Measurements from ENCODE around the gene ZNF224.
"Not testable (repeated sequence)": the region's sequence is repeated elsewhere in the genome, so short reads cannot be mapped to it uniquely, and the experiment has no call there.

DNA sequence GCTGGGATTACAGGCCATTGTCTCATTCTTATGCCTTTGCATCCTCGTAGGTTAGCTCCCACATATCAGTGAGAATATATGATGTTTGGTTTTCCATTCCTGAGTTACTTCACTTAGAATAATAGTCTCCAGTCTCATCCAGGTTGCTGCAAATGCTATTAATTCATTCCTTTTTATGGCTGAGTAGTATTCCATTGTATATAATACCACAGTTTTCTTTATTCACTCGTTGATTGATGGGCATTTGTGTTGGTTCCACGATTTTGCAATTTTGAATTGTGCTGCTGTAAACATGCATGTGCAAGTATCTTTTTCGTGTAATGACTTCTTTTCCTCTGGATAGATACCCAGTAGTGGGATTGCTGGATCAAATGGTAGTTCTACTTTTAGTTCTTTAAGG is 27.0 kb downstream of the ZNF224 start:
- TF ChIP-seq, protein P1, sequence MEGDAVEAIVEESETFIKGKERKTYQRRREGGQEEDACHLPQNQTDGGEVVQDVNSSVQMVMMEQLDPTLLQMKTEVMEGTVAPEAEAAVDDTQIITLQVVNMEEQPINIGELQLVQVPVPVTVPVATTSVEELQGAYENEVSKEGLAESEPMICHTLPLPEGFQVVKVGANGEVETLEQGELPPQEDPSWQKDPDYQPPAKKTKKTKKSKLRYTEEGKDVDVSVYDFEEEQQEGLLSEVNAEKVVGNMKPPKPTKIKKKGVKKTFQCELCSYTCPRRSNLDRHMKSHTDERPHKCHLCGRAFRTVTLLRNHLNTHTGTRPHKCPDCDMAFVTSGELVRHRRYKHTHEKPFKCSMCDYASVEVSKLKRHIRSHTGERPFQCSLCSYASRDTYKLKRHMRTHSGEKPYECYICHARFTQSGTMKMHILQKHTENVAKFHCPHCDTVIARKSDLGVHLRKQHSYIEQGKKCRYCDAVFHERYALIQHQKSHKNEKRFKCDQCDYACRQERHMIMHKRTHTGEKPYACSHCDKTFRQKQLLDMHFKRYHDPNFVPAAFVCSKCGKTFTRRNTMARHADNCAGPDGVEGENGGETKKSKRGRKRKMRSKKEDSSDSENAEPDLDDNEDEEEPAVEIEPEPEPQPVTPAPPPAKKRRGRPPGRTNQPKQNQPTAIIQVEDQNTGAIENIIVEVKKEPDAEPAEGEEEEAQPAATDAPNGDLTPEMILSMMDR (IDR thresholded peaks at IDR 0.05) = not testable (repeated sequence)
- not testable (repeated sequence) for TF ChIP-seq POLR2A, EP300 (IDR thresholded peaks at IDR 0.05)

Measured in tibial nerve (tissue), 4 donors.